ENCODE measurements around the gene REX1BD.

REX1BD gene

GRCh38 chr19:18618236-18618635 is 29.6 kb downstream of the REX1BD start:
- DNase-seq: no peak

- no peak for DNase-seq
Observed at GRCh38 chr19:18620311-18620710, 31.7 kb downstream of the REX1BD start.

GRCh38 chr19:18620902-18621301 is 32.3 kb downstream of the REX1BD start:
- DNase-seq: no peak

- DNase-seq: no peak
Observed at GRCh38 chr19:18626906-18627305, 38.3 kb downstream of the REX1BD start.

GRCh38 chr19:18629166-18630088 is 40.8 kb downstream of the REX1BD start:
- DNase-seq: no peak

GRCh38 chr19:18633321-18633720 is 44.7 kb downstream of the REX1BD start:
- no peak for DNase-seq

GRCh38 chr19:18634612-18635297 is 46.2 kb downstream of the REX1BD start:
- DNase-seq: no peak

- DNase-seq: no peak
Observed at GRCh38 chr19:18635831-18636182, 47.2 kb downstream of the REX1BD start.

- peak; percentile 97 to 100 for DNase-seq
Observed at GRCh38 chr19:18636183-18636968, 47.8 kb downstream of the REX1BD start.

- no peak for DNase-seq
Observed at GRCh38 chr19:18636969-18637629, 48.5 kb downstream of the REX1BD start, which contains the start of gene KLHL26. TSS of gene KLHL26 (plus strand) at chr19:18637028. CDS start at chr19:18637055, 27 bp downstream.

- DNase-seq: no peak
Observed at GRCh38 chr19:18637673-18638630, 49.4 kb downstream of the REX1BD start.

- DNase-seq: no peak
Observed at GRCh38 chr19:18639706-18640243, 51.2 kb downstream of the REX1BD start.

Measured in inflammatory macrophage treated with lipopolysaccharide for 1 hour (primary cell).